ENCODE data around the gene CTSE. TPM values are rescaled to one million over a fixed set of nuclear protein-coding genes. Genes with fewer than 3 reads are reported as not detected.

CTSE gene
- total RNA-seq, 1 donor from 2014 or later: not detected

DNA sequence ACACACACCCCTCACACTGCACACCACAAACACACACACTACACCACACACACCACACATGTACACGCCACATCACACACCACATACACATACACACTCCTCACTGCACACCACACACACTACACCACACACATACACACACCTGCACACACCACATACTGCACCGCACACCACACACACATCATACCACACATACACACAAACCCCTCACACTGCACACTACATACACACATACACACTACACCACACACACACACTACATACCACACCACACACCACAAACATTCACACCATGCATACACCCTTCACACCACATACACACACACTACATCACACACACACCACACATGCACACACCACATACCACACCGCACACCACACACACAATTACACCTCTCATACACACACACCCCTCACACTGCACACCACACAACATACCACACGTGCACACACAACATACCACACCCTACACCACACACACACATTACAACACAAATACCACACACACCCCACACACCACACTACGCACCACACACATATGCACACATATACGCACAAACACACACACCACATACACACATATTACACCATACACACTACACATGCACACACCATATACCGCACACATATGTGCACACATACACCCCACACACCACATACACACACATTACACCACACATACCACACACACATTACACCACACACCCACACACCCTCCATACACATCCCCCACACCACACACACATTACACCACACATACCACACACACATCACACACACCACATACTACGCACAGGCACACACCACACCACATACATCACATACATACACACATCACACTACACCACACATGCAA lies 50.1 kb downstream of the CTSE start:
- Mint-ChIP-seq H3K27ac (ENCODE audit: unreplicated experiment) (no peak overlapping the region), H3K9me3 (ENCODE audit: unreplicated experiment) (peaks cover 1% of the 10 kb centered on the region), H3K27me3 (ENCODE audit: unreplicated experiment) (peaks cover 12% of the 10 kb centered on the region), H3K4me1 (ENCODE audit: low read depth, unreplicated experiment) (peaks cover 12% of the 10 kb centered on the region), H3K4me3 (ENCODE audit: unreplicated experiment) (no peak overlapping the region), H3K36me3 (ENCODE audit: unreplicated experiment) (no peaks in the 10 kb centered on the region)
- TF ChIP-seq, protein P1, sequence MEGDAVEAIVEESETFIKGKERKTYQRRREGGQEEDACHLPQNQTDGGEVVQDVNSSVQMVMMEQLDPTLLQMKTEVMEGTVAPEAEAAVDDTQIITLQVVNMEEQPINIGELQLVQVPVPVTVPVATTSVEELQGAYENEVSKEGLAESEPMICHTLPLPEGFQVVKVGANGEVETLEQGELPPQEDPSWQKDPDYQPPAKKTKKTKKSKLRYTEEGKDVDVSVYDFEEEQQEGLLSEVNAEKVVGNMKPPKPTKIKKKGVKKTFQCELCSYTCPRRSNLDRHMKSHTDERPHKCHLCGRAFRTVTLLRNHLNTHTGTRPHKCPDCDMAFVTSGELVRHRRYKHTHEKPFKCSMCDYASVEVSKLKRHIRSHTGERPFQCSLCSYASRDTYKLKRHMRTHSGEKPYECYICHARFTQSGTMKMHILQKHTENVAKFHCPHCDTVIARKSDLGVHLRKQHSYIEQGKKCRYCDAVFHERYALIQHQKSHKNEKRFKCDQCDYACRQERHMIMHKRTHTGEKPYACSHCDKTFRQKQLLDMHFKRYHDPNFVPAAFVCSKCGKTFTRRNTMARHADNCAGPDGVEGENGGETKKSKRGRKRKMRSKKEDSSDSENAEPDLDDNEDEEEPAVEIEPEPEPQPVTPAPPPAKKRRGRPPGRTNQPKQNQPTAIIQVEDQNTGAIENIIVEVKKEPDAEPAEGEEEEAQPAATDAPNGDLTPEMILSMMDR (IDR thresholded peaks at IDR 0.05; ENCODE audit: partially characterized antibody, unreplicated experiment): no peak
- DNase-seq: no peak

DNA sequence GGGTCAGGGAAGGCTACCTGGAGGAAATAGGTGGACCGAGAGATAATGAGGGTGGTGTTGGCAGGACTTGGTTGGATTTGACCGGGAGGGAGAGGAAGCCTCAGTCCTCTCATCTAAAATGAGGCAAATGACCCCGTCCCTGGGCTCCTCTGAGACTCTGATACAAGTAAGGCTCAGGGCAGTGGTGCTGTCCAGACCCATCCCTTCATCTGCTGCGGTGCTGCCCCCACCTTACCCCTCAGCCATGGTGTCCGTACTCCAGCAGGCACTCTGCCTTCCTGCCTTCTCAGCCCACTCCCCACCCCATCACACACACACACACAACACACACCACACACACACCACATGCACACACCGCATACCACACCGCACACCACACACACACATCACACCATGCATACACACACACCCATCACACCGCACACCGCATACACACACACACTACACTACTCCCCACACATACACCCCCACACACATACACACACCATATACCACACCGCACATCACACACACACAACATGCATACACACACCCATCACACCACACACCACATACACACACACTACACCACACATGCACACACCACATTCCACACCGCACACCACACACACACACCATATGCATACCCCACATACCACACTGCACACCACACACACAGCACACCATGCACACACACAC lies 51.1 kb downstream of the CTSE start:
- Mint-ChIP-seq H3K27me3 (ENCODE audit: unreplicated experiment) (peaks cover 12% of the 10 kb centered on the region), H3K4me3 (ENCODE audit: unreplicated experiment) (no peak overlapping the region), H3K4me1 (ENCODE audit: low read depth, unreplicated experiment) (peaks cover 16% of the 10 kb centered on the region), H3K36me3 (ENCODE audit: unreplicated experiment) (no peaks in the 10 kb centered on the region), H3K27ac (ENCODE audit: unreplicated experiment) (no peak overlapping the region), H3K9me3 (ENCODE audit: unreplicated experiment) (peaks cover 1% of the 10 kb centered on the region)
- peak; percentile 36 for DNase-seq
- TF ChIP-seq, protein P1 (IDR thresholded peaks at IDR 0.05; ENCODE audit: partially characterized antibody, unreplicated experiment): no peak

DNA sequence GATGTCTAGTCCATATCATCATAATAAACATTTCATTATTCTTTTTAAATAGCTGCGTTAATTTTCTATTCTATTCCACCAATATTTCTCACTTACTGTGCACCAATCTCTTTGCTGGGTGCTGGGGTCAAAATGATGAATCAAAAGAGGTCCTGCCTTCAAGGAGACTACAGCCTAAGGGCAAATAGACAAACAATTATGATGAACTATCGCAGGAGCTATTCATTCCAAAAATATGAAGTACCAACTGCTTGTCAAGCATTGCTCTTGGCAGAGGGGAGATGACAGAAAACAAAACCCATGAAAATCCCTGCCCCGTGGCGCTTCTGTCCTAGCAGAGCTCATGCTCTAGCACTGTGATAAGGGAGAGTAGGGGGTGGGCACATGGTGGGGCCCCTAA lies 51.6 kb downstream of the CTSE start:
- H3K4me1 Mint-ChIP-seq (ENCODE audit: low read depth, unreplicated experiment): peaks cover 17% of the 10 kb centered on the region
- no peak overlapping the region for H3K4me3 Mint-ChIP-seq (ENCODE audit: unreplicated experiment)

DNA sequence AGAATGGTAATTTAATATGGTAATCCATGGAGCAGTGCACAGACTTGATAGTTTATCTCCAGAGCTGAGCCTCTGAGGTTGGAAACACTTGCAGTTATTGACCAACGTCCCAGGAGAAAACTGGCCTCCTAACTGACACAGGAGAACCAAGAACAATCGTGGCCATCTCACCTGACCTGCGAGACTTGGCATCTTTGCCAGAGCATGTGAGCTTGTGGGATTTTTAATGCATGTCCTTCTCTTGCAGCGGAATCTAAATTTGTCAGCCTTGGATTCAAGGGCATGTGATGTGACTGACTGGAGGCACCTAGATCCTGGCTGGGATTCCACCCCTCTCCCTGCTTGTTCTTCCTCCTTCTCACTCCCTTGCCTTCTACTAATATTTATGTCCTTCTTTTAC lies 52.6 kb downstream of the CTSE start:
- peaks cover 7% of the 10 kb centered on the region for H3K4me1 Mint-ChIP-seq (ENCODE audit: low read depth, unreplicated experiment)
- H3K36me3 Mint-ChIP-seq (ENCODE audit: unreplicated experiment): no peaks in the 10 kb centered on the region
- peaks cover 1% of the 10 kb centered on the region for H3K9me3 Mint-ChIP-seq (ENCODE audit: unreplicated experiment)
- TF ChIP-seq, protein P1 (IDR thresholded peaks at IDR 0.05; ENCODE audit: partially characterized antibody, unreplicated experiment): no peak
- H3K27ac Mint-ChIP-seq (ENCODE audit: unreplicated experiment): no peak overlapping the region
- H3K27me3 Mint-ChIP-seq (ENCODE audit: unreplicated experiment): peaks cover 12% of the 10 kb centered on the region
- no peak for DNase-seq
- no peak overlapping the region for H3K4me3 Mint-ChIP-seq (ENCODE audit: unreplicated experiment)

More for the DNA sequence above, 51.6 kb downstream of the CTSE start:
- DNase-seq: no peak
- TF ChIP-seq, protein P1 (IDR thresholded peaks at IDR 0.05; ENCODE audit: partially characterized antibody, unreplicated experiment): no peak
- Mint-ChIP-seq H3K9me3 (ENCODE audit: unreplicated experiment) (peaks cover 1% of the 10 kb centered on the region), H3K27ac (ENCODE audit: unreplicated experiment) (no peak overlapping the region), H3K27me3 (ENCODE audit: unreplicated experiment) (peaks cover 12% of the 10 kb centered on the region), H3K36me3 (ENCODE audit: unreplicated experiment) (no peaks in the 10 kb centered on the region)

DNA sequence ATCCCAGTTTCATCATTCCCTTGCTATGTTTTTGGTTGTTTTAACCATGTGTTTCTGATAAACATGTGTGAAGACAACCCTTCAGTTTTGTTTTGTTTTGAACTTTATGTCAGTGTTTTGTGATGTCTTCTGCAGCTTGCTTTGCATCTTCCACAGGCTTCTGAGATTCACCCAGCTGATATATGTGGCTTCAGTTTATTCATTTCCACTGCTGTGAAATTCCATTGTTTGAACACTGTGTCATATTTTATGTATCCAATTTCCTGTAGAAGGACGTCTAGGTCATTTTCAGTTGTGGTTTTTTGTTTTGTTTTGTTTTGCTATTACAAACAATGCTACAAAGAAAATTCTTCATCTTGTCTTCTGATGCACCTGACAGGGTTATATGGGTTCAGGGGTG lies 53.2 kb downstream of the CTSE start:
- Mint-ChIP-seq H3K4me3 (ENCODE audit: unreplicated experiment) (no peak overlapping the region), H3K36me3 (ENCODE audit: unreplicated experiment) (no peaks in the 10 kb centered on the region)
- TF ChIP-seq, protein P1 (IDR thresholded peaks at IDR 0.05; ENCODE audit: partially characterized antibody, unreplicated experiment): no peak

More for the DNA sequence above, 53.2 kb downstream of the CTSE start:
- Mint-ChIP-seq H3K27me3 (ENCODE audit: unreplicated experiment) (peaks cover 12% of the 10 kb centered on the region), H3K4me1 (ENCODE audit: low read depth, unreplicated experiment) (peaks cover 9% of the 10 kb centered on the region), H3K27ac (ENCODE audit: unreplicated experiment) (no peak overlapping the region), H3K9me3 (ENCODE audit: unreplicated experiment) (peaks cover 3% of the 10 kb centered on the region)
- no peak for DNase-seq
